Measurements from ENCODE around the gene CTDSPL.
A peak's percentile ranks its signal among the peaks of the same experiment; 100 is the strongest.

The CTDSPL gene

DNA sequence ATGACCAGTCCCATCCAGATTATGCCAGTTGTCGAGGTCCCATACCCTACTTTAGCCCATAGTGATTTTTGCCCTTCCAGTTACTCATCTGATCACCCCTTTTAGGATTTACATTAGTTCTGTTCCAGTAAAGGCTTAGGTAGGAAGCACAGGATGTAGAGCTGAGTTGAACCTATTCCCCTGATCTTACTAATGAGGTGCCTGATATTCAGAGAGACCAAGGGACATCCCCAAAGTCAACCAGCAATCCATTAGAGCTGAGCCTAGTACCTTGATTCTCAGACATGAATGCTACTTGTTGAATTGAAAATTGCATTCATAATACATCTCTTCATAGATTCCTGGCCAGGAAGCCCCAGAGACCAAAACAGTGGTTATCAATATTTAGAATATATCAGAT lies 24.7 kb downstream of the CTDSPL start:
- H3K4me3 ChIP-seq (replicated peaks; ENCODE audit: low read depth, low read length): no peak overlapping the region
- TF ChIP-seq, protein P1, sequence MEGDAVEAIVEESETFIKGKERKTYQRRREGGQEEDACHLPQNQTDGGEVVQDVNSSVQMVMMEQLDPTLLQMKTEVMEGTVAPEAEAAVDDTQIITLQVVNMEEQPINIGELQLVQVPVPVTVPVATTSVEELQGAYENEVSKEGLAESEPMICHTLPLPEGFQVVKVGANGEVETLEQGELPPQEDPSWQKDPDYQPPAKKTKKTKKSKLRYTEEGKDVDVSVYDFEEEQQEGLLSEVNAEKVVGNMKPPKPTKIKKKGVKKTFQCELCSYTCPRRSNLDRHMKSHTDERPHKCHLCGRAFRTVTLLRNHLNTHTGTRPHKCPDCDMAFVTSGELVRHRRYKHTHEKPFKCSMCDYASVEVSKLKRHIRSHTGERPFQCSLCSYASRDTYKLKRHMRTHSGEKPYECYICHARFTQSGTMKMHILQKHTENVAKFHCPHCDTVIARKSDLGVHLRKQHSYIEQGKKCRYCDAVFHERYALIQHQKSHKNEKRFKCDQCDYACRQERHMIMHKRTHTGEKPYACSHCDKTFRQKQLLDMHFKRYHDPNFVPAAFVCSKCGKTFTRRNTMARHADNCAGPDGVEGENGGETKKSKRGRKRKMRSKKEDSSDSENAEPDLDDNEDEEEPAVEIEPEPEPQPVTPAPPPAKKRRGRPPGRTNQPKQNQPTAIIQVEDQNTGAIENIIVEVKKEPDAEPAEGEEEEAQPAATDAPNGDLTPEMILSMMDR (IDR thresholded peaks at IDR 0.05; ENCODE audit: low read length, missing control alignments): no peak

DNA sequence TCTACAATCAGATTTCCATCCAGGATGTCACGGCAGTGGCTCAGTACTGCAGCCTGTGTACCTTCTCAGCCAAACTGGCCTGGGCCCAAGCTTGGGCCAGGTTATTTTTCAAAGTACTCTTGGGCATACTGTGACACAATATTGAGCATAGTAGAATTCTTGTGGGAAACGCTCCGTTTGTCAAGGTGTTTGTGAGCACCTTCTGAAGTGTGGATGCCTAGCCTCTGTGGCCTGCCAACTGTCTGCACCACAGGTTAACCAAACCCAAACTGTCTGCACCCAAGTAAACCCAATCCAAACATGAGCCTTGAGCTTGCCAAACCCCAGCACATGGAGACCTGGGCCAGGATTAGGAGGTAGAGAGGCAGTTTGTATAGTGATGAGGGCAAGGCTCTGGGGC lies 25.4 kb downstream of the CTDSPL start:
- TF ChIP-seq, protein P1 (IDR thresholded peaks at IDR 0.05; ENCODE audit: low read length, missing control alignments): no peak
- H3K4me3 ChIP-seq (replicated peaks; ENCODE audit: low read depth, low read length): no peak overlapping the region
- no peak for DNase-seq (ENCODE audit: low read depth)

More for the DNA sequence above, 24.7 kb downstream of the CTDSPL start:
- no peak for DNase-seq (ENCODE audit: low read depth)

DNA sequence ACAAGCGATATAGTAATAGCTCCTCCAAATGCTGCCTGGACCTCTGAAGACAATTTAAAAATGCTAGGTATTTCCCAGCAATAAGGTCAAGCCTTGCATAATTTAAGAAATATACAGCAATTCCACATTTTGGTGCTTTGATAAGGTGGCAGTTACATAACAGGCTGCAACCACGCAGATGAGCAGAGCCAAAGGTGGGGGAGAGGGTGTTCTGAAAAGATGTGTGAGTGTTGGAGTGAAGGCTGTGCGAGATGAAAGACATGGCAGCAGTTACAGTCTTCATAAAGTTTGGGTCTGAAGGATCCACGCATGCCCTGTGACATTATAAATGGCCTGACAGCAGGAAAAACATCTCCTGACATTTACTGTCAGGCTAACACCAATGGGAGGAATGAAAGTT lies 26.1 kb downstream of the CTDSPL start:
- H3K4me3 ChIP-seq (replicated peaks; ENCODE audit: low read depth, low read length): no peak overlapping the region
- TF ChIP-seq, protein P1 (IDR thresholded peaks at IDR 0.05; ENCODE audit: low read length, missing control alignments): no peak
- DNase-seq (ENCODE audit: low read depth): no peak

DNA sequence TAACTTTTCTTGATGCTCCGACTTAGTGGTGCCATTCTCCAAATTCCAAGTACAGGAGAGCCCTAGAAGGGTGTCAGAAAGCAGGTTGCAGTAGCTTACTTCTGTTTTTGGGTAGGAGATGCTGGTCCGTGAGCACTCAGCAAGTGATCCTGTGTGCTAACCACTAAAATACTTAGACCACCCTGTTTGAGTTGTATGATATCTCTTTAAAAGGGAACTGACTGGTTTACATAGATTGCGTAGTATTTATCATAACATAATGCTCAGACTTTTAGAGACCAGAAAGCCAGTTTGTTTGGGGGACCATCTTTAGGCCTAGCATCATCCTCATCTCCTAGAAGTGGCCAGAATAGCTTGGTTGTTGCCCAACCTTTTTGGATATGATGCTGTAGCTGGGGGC lies 26.7 kb downstream of the CTDSPL start:
- DNase-seq (ENCODE audit: low read depth): no peak
- TF ChIP-seq, protein P1 (IDR thresholded peaks at IDR 0.05; ENCODE audit: low read length, missing control alignments): no peak
- no peak overlapping the region for H3K4me3 ChIP-seq (replicated peaks; ENCODE audit: low read depth, low read length)

DNA sequence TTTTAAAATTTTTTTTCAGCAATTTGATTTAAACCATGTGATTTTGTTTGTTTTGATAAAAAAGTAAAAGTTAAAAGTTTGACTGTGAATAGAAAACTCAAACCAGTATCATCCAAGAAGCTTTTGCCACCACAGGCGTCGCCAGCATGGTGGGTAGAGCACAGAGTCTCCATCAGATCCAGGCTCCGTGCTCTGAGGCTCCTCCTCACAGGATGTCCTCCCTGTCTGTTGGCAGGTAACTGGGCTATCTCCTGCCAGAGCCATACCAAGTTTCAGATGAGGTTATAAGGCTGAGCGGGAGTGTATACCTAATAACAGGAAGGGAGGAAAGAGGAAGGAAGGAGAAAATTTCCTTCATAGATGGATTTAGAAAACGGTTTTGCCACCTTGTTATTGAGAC lies 28.8 kb downstream of the CTDSPL start:
- TF ChIP-seq, protein P1 (IDR thresholded peaks at IDR 0.05; ENCODE audit: low read length, missing control alignments): no peak
- no peak overlapping the region for H3K4me3 ChIP-seq (replicated peaks; ENCODE audit: low read depth, low read length)
- no peak for DNase-seq (ENCODE audit: low read depth)

DNA sequence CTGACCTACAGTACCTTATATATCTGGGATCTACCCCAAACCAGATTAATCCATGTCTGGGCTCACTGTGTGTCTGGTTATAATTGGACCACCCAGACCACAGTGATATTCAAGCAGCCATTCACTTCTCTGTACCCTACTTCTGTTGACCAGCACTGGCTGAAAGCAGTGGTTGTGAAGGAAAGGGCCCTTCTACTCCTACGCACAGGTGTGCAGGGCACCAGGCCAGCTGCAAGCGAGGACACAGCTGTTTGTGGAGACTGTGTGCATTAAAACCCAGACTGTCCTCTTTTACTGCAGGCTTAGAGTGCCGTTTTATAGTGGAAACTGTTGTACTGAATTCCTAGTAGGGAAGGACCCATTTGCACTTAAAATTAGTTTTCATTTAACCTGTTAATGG lies 29.5 kb downstream of the CTDSPL start:
- no peak overlapping the region for H3K4me3 ChIP-seq (replicated peaks; ENCODE audit: low read depth, low read length)
- DNase-seq (ENCODE audit: low read depth): no peak
- TF ChIP-seq, protein P1 (IDR thresholded peaks at IDR 0.05; ENCODE audit: low read length, missing control alignments): no peak

DNA sequence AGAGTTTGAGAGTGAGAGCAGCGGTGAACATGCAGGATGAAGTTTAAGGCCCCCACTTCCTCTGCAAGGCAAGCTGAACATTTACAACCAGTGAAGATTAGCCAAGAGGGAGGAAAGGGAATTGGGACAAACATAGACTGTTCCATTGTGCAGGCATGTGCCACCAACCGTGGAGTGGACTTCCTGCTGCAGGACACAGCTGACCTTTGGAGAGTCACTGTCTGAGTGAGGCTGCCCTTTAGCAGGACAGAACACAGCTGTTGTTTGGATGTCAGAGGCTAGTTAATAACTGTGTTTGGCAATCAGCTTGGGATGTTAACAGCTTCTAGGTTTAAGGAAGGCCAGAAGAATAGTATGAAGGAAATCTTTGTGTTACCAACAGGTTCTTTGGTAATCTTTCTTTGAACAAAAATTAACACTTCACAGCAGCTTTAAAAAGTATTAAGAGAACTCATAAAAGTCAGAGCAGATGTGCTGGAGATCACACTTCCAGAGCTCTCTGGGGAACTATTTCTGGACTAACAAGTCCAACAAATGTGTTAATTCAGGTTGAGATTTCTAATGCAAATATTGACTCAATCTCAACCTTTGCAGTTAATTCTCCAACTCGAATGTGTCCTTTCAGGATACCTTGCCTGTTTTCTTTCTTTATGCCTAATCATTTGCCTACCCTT lies 31.4 kb downstream of the CTDSPL start:
- peak; percentile 45 for DNase-seq (ENCODE audit: low read depth)
- TF ChIP-seq, protein P1 (IDR thresholded peaks at IDR 0.05; ENCODE audit: low read length, missing control alignments): no peak

More for the DNA sequence above, 31.4 kb downstream of the CTDSPL start:
- no peak overlapping the region for H3K4me3 ChIP-seq (replicated peaks; ENCODE audit: low read depth, low read length)
